Measurements from ENCODE around the gene RSPH9.
"Not testable (repeated sequence)": the region's sequence is repeated elsewhere in the genome, so short reads cannot be mapped to it uniquely, and the experiment has no call there.

The RSPH9 gene

DNA sequence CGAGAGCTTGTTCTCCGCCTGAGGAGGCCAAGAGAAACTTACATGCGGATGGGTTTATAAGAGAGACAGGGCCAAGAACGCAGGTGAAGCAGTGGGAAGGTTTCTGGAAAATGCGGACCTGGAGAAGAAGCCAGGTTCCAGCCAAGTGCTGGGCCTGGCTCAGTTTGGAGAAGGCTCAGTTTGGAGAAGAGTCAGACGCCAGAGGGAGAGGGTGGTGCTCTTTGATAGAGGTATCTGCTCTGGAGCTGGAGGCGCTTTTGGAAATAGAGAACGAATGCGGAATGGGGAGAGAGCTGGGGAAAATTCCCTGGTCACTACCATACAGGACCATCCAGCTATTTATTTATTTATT is 753 bp downstream of the RSPH9 start:
- Histone ChIP-seq H3F3A (ENCODE audit: insufficient read depth, low read length) (peaks cover 6% of the 10 kb centered on the region), H3K79me2 (ENCODE audit: low read length) (peaks cover 4% of the 10 kb centered on the region), H3K27ac (ENCODE audit: low read length) (no peak overlapping the region), H3K9me3 (replicated peaks; ENCODE audit: insufficient read depth, low read length) (no peaks in the 10 kb centered on the region), H3K4me1 (ENCODE audit: low read length) (no peaks in the 10 kb centered on the region), H3K4me3 (ENCODE audit: low read length) (peak overlapping the region; percentile 33; the same call in 1 of the 2 replicates), H4K20me1 (ENCODE audit: insufficient read depth, low read length) (no peaks in the 10 kb centered on the region), H3K4me2 (ENCODE audit: low read depth, low read length) (peak overlapping the region; percentile 59), H3K36me3 (replicated peaks; ENCODE audit: insufficient read depth, low read length) (no peaks in the 10 kb centered on the region), H2AFZ (ENCODE audit: low read length) (peak overlapping the region; percentile 51; the same call in 1 of the 2 replicates), H3K9ac (ENCODE audit: low read length) (no peak overlapping the region), H3K9me2 (replicated peaks; ENCODE audit: insufficient read depth, low read length) (no peaks in the 10 kb centered on the region), H3K27me3 (replicated peaks; ENCODE audit: insufficient read depth, low read length) (no peaks in the 10 kb centered on the region)
- TF ChIP-seq, protein P1, sequence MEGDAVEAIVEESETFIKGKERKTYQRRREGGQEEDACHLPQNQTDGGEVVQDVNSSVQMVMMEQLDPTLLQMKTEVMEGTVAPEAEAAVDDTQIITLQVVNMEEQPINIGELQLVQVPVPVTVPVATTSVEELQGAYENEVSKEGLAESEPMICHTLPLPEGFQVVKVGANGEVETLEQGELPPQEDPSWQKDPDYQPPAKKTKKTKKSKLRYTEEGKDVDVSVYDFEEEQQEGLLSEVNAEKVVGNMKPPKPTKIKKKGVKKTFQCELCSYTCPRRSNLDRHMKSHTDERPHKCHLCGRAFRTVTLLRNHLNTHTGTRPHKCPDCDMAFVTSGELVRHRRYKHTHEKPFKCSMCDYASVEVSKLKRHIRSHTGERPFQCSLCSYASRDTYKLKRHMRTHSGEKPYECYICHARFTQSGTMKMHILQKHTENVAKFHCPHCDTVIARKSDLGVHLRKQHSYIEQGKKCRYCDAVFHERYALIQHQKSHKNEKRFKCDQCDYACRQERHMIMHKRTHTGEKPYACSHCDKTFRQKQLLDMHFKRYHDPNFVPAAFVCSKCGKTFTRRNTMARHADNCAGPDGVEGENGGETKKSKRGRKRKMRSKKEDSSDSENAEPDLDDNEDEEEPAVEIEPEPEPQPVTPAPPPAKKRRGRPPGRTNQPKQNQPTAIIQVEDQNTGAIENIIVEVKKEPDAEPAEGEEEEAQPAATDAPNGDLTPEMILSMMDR (IDR thresholded peaks at IDR 0.05; ENCODE audit: low read length), result no peak
- no peak for TF ChIP-seq EZH2 (optimal IDR thresholded peaks at IDR 0.05; ENCODE audit: low read depth, low read length)
- TF ChIP-seq EZH2phosphoT487 (IDR thresholded peaks at IDR 0.05; ENCODE audit: low read length), result no peak
- no peak for DNase-seq

DNA sequence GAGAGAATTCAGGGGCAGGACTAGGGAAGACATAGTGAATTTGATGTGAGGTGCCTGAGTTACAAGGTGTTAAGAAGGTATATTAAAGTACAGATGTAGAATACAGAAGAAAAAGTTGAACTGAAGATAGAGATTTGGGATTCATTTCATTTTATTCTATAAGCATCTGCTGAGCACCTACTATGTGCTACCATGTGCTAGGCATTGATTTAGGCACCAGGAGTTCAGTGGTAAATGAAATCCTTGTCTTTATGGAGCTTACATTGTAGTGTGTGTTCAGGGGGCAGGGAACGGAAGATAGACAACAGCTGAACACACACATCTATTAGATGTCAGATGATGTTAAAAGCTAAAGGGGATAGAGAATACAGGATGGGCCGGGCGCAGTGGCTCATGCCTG is 2.8 kb downstream of the RSPH9 start:
- TF ChIP-seq, protein P1 (IDR thresholded peaks at IDR 0.05; ENCODE audit: low read length), result no peak
- no peak for TF ChIP-seq EZH2phosphoT487 (IDR thresholded peaks at IDR 0.05; ENCODE audit: low read length)
- TF ChIP-seq EZH2 (optimal IDR thresholded peaks at IDR 0.05; ENCODE audit: low read depth, low read length), result no peak
- H3K4me2 ChIP-seq (ENCODE audit: low read depth, low read length), result no peak overlapping the region
- no peak for DNase-seq
- H3K9me3 ChIP-seq (replicated peaks; ENCODE audit: insufficient read depth, low read length), result no peaks in the 10 kb centered on the region
- H3F3A ChIP-seq (ENCODE audit: insufficient read depth, low read length), result peaks cover 6% of the 10 kb centered on the region
- no peaks in the 10 kb centered on the region for H3K79me2 ChIP-seq (ENCODE audit: low read length)
- H3K4me1 ChIP-seq (ENCODE audit: low read length), result no peaks in the 10 kb centered on the region
- H3K27me3 ChIP-seq (replicated peaks; ENCODE audit: insufficient read depth, low read length), result no peaks in the 10 kb centered on the region
- H3K9me2 ChIP-seq (replicated peaks; ENCODE audit: insufficient read depth, low read length), result no peaks in the 10 kb centered on the region
- H3K9ac ChIP-seq (ENCODE audit: low read length), result no peak overlapping the region
- no peak overlapping the region for H3K27ac ChIP-seq (ENCODE audit: low read length)
- H2AFZ ChIP-seq (ENCODE audit: low read length), result no peak overlapping the region
- H3K4me3 ChIP-seq (ENCODE audit: low read length), result no peak overlapping the region
- no peaks in the 10 kb centered on the region for H3K36me3 ChIP-seq (replicated peaks; ENCODE audit: insufficient read depth, low read length)
- no peaks in the 10 kb centered on the region for H4K20me1 ChIP-seq (ENCODE audit: insufficient read depth, low read length)

DNA sequence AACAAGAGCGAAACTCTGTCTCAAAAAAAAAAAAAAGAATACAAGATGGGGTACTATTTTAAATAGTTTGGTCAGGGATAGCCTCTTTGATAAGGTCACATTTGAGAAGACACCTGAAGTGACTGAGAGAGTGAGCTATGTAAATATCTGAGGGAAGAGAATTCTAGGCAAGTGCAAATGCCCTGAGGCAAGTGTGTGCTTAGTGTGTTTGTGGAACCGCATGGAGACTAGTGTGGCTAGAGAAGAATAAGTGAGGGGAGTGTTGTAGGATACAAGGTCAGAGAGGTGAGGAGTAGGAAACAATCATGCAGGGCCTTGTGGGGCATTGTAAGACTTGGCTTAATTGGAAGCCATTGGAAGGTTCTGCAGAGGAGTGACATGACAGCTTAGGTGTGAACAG is 3.4 kb downstream of the RSPH9 start:
- Histone ChIP-seq H3K9ac (ENCODE audit: low read length) (no peak overlapping the region), H2AFZ (ENCODE audit: low read length) (no peak overlapping the region), H3K4me1 (ENCODE audit: low read length) (no peaks in the 10 kb centered on the region), H3K4me2 (ENCODE audit: low read depth, low read length) (no peak overlapping the region), H3K9me3 (replicated peaks; ENCODE audit: insufficient read depth, low read length) (no peaks in the 10 kb centered on the region), H3K79me2 (ENCODE audit: low read length) (no peaks in the 10 kb centered on the region), H4K20me1 (ENCODE audit: insufficient read depth, low read length) (no peaks in the 10 kb centered on the region), H3K4me3 (ENCODE audit: low read length) (no peak overlapping the region), H3K36me3 (replicated peaks; ENCODE audit: insufficient read depth, low read length) (no peaks in the 10 kb centered on the region), H3K27ac (ENCODE audit: low read length) (no peak overlapping the region), H3K9me2 (replicated peaks; ENCODE audit: insufficient read depth, low read length) (no peaks in the 10 kb centered on the region), H3K27me3 (replicated peaks; ENCODE audit: insufficient read depth, low read length) (no peaks in the 10 kb centered on the region), H3F3A (ENCODE audit: insufficient read depth, low read length) (peaks cover 6% of the 10 kb centered on the region)
- DNase-seq, result no peak
- TF ChIP-seq EZH2phosphoT487 (IDR thresholded peaks at IDR 0.05; ENCODE audit: low read length), result no peak
- no peak for TF ChIP-seq EZH2 (optimal IDR thresholded peaks at IDR 0.05; ENCODE audit: low read depth, low read length)
- TF ChIP-seq, protein P1 (IDR thresholded peaks at IDR 0.05; ENCODE audit: low read length), result no peak

DNA sequence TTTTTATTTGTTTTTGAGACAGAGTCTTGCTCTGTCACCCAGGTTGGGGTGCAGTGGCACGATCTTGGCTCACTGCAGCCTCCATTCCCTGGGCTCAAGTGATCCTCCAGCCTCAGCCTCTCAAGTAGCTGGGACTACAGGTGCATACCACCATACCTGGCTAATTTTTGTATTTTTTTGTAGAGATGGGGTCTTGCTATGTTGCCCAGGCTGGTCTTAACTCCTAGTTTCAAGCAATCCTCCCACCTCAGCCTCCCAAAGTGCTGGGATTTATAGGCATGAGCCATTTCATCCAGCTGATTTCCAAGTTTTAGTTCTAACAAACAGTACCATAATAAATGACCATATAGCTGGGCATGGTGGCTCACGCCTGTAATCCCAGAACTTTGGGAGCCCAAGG is 8.0 kb downstream of the RSPH9 start:
- H3K4me3 ChIP-seq (ENCODE audit: low read length); H3K4me2 ChIP-seq (ENCODE audit: low read depth, low read length); H3F3A ChIP-seq (ENCODE audit: insufficient read depth, low read length); H3K79me2 ChIP-seq (ENCODE audit: low read length); H3K4me1 ChIP-seq (ENCODE audit: low read length); H3K9me2 ChIP-seq (replicated peaks; ENCODE audit: insufficient read depth, low read length); DNase-seq; H3K9me3 ChIP-seq (replicated peaks; ENCODE audit: insufficient read depth, low read length); H3K27me3 ChIP-seq (replicated peaks; ENCODE audit: insufficient read depth, low read length); H3K9ac ChIP-seq (ENCODE audit: low read length); H4K20me1 ChIP-seq (ENCODE audit: insufficient read depth, low read length); H2AFZ ChIP-seq (ENCODE audit: low read length); H3K27ac ChIP-seq (ENCODE audit: low read length); H3K36me3 ChIP-seq (replicated peaks; ENCODE audit: insufficient read depth, low read length): not testable (repeated sequence)

Measured in MM.1S (cell line).